Subcutaneous abdominal adipose tissue (tissue), 5 donors: ENCODE results near the gene DHRS7B.

ENCODE experiments used
- H3K27ac ChIP-seq: one replicate; pipeline ENCODE4 v1.7.0; 2013; ENCODE audit warnings: low read depth, mild to moderate bottlenecking, inconsistent platforms, low read length, moderate library complexity
- H3K27me3 ChIP-seq, 5 donors: one replicate each; pipeline ENCODE4 v1.7.0; 2013; ENCODE audit warnings: low read length in 5 of 5, inconsistent platforms in 1 of 5; ENCODE audit not compliant: control insufficient read depth in 5 of 5, insufficient read depth in 4 of 5
- H3K36me3 ChIP-seq, 5 donors: one replicate each; pipeline ENCODE4 v1.7.0; 2013; ENCODE audit warnings: low read length in 5 of 5; ENCODE audit not compliant: control insufficient read depth in 5 of 5, insufficient read depth in 5 of 5
- H3K4me1 ChIP-seq, 5 donors: one replicate each; pipeline ENCODE4 v1.7.0; 2013; ENCODE audit warnings: low read length in 5 of 5, mild to moderate bottlenecking in 3 of 5, moderate library complexity in 1 of 5; ENCODE audit not compliant: control insufficient read depth in 5 of 5, insufficient read depth in 5 of 5
- H3K4me3 ChIP-seq, 5 donors: one replicate each; pipeline ENCODE4 v1.7.0; 2013; ENCODE audit warnings: low read length in 5 of 5, low read depth in 1 of 5
- H3K9ac ChIP-seq, 5 donors: one replicate each; pipeline ENCODE4 v1.7.0; 2013; ENCODE audit warnings: low read length in 5 of 5, mild to moderate bottlenecking in 4 of 5, moderate library complexity in 3 of 5
- H3K9me3 ChIP-seq, 5 donors: one replicate each; pipeline ENCODE4 v1.7.0; 2013; ENCODE audit warnings: low read length in 5 of 5; ENCODE audit not compliant: control insufficient read depth in 5 of 5
- donor health status: healthy.
- donor health status: healthy.
- donor health status: healthy.
- donor health status: healthy.
- donor health status: healthy.

The DHRS7B gene

DNA sequence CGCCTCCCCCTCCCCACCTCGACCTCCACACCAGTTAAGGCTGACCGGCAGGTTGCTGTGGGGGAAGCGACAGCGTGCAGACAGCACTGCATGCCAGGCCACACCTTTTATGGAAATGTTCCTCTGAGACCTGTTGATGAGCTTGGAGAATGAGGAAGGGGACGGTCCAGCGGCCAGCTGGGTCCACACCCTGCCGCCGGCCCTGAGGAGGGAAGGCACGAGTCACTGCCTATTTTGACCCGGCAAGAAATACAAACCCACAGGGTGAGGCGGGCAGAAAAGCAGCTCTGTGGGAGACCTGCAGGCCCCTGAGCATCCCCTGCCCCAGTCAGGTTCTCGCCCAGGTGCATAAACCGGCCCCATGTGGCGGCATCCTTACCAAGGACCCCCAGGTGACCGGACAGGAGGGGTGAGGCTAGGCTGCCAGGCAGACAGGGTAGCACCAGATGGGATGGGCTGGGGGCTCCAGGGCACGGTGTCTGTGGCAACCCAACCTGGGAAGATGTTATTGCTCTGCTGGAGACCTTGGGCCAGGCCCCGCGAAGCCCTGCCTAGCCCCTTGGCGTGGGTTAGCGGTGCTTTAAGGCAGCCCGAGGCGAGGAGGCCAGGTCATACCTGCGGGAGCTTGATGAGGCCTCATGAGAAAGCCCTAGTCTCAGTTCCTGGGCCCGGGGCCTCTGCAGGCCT lies 113.7 kb downstream of the DHRS7B start:
- Histone ChIP-seq H3K4me1 (peaks cover 1 to 48% (median 37%) of the 10 kb centered on the region in 5 donors), H3K4me3 (no peak overlapping the region), H3K36me3 (peaks cover 0 to 37% (median 28%) of the 10 kb centered on the region in 5 donors), H3K9me3 (no peaks in the 10 kb centered on the region), H3K27ac (no peak overlapping the region), H3K9ac (no peak overlapping the region), H3K27me3 (no peaks in the 10 kb centered on the region)
